ENCODE measurements around the gene PAQR3.
"Not testable (repeated sequence)": the region's sequence is repeated elsewhere in the genome, so short reads cannot be mapped to it uniquely, and the experiment has no call there.

PAQR3 gene

GRCh38 chr4:78926826-78927225, 12.4 kb downstream of the PAQR3 start:
- no peak for DNase-seq
- Histone ChIP-seq H3K4me3 (ENCODE audit: low read depth, low read length) (no peak overlapping the region), H3K27ac (no peak overlapping the region), H3K36me3 (replicated peaks) (peaks cover 4% of the 10 kb centered on the region), H3K27me3 (replicated peaks) (no peaks in the 10 kb centered on the region)
- in situ Hi-C loops (cut with HindIII; ENCODE audit: low pct_ligation_motif_present, low sequenced_read_pairs), result no loop called here
- no peak for TF ChIP-seq CTCF (IDR thresholded peaks at IDR 0.05; ENCODE audit: low read depth, low read length, missing control alignments)

GRCh38 chr4:78923464-78924312, 15.6 kb downstream of the PAQR3 start:
- Histone ChIP-seq H3K27ac (no peak overlapping the region), H3K36me3 (replicated peaks) (peaks cover 2% of the 10 kb centered on the region), H3K27me3 (replicated peaks) (no peaks in the 10 kb centered on the region), H3K4me3 (ENCODE audit: low read depth, low read length) (no peak overlapping the region)
- TF ChIP-seq CTCF (IDR thresholded peaks at IDR 0.05; ENCODE audit: low read depth, low read length, missing control alignments), result no peak
- in situ Hi-C loops (cut with HindIII; ENCODE audit: low pct_ligation_motif_present, low sequenced_read_pairs), result no loop called here
- no peak for DNase-seq

- H3K4me3 ChIP-seq (ENCODE audit: low read depth, low read length), result no peak overlapping the region
- in situ Hi-C loops (cut with HindIII; ENCODE audit: low pct_ligation_motif_present, low sequenced_read_pairs), result no loop called here
- DNase-seq, result no peak
- no peak overlapping the region for H3K27ac ChIP-seq
- TF ChIP-seq CTCF (IDR thresholded peaks at IDR 0.05; ENCODE audit: low read depth, low read length, missing control alignments), result no peak
- H3K27me3 ChIP-seq (replicated peaks), result no peaks in the 10 kb centered on the region
- no peaks in the 10 kb centered on the region for H3K36me3 ChIP-seq (replicated peaks)
These were observed 17.0 kb downstream of the PAQR3 start for GRCh38 chr4:78922207-78922606.

- no peak for DNase-seq
- H3K27me3 ChIP-seq (replicated peaks), result no peaks in the 10 kb centered on the region
- no peak for TF ChIP-seq CTCF (IDR thresholded peaks at IDR 0.05; ENCODE audit: low read depth, low read length, missing control alignments)
- H3K4me3 ChIP-seq (ENCODE audit: low read depth, low read length), result no peak overlapping the region
- peaks cover 7% of the 10 kb centered on the region for H3K36me3 ChIP-seq (replicated peaks)
- no peak overlapping the region for H3K27ac ChIP-seq
- in situ Hi-C loops (cut with HindIII; ENCODE audit: low pct_ligation_motif_present, low sequenced_read_pairs), result no loop called here
These were observed 28.6 kb downstream of the PAQR3 start for GRCh38 chr4:78910612-78911011.

- in situ Hi-C loops (cut with HindIII; ENCODE audit: low pct_ligation_motif_present, low sequenced_read_pairs); DNase-seq; H3K4me3 ChIP-seq (ENCODE audit: low read depth, low read length); H3K27ac ChIP-seq; H3K36me3 ChIP-seq (replicated peaks); H3K27me3 ChIP-seq (replicated peaks): not testable (repeated sequence)
These were observed 30.3 kb downstream of the PAQR3 start for GRCh38 chr4:78908974-78909373.

GRCh38 chr4:78907638-78908037, 31.6 kb downstream of the PAQR3 start:
- no peak for DNase-seq
- TF ChIP-seq CTCF (IDR thresholded peaks at IDR 0.05; ENCODE audit: low read depth, low read length, missing control alignments), result no peak
- in situ Hi-C loops (cut with HindIII; ENCODE audit: low pct_ligation_motif_present, low sequenced_read_pairs), result no loop called here

More at GRCh38 chr4:78907638-78908037, 31.6 kb downstream of the PAQR3 start:
- Histone ChIP-seq H3K27me3 (replicated peaks) (no peaks in the 10 kb centered on the region), H3K36me3 (replicated peaks) (peaks cover 7% of the 10 kb centered on the region), H3K27ac (no peak overlapping the region), H3K4me3 (ENCODE audit: low read depth, low read length) (no peak overlapping the region)
